SW480 (cell line): ENCODE results near the gene RPS6KC1.
"Not testable (repeated sequence)": the region's sequence is repeated elsewhere in the genome, so short reads cannot be mapped to it uniquely, and the experiment has no call there.

Source experiments
- DNase-seq: peaks from one replicate; pipeline ENCODE4 v3.0.0-alpha.2; 2016; ENCODE audit warnings: low spot score

RPS6KC1 gene

GRCh38 chr1:213160442-213160841 is 109.4 kb downstream of the RPS6KC1 start:
- not testable (repeated sequence) for DNase-seq

- DNase-seq = no peak
Measured at GRCh38 chr1:213162338-213162737, 111.3 kb downstream of the RPS6KC1 start.

GRCh38 chr1:213162862-213163261 is 111.8 kb downstream of the RPS6KC1 start:
- no peak for DNase-seq

- DNase-seq = no peak
Measured at GRCh38 chr1:213163278-213163711, 112.3 kb downstream of the RPS6KC1 start.

DNA sequence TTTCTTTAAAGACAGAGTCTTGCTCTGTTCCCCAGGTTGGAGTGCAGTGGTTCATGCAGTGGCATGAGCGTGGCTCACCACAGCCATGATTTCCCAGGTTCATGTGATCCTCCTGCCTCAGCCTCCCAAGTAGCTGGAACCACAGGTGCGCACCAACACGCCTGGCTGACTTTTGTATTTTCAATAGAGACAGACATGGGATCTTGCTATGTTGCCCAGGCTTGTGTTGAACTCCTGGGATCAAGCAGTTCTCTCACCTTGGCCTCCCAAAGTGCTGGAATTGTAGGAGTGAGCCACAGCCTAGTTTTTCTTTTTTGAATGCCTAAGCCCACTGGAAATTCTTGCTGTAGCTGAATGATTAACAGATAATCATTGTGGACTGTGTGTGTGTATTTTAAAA is 113.5 kb downstream of the RPS6KC1 start:
- DNase-seq = no peak

- no peak for DNase-seq
Measured at GRCh38 chr1:213166852-213167251, 115.8 kb downstream of the RPS6KC1 start.

DNA sequence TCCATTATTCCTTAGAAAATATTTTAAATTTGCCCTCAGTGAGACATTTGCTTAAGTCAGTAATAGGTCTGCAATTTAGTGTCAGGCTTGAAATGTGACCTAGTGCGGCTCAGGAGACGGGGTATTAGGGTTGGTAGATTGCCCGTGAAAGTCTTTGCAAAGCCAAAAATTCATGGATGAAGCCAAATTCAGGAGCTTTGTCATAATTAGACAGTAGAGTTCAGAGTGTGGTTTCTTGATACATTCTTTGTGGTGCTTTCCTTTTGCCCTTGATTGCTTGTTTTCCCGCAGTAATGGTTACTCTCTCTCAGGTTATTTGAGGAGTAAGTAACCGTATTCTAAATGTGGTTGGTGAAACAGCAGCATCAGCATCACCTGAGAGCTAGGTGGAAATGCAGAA is 120.7 kb downstream of the RPS6KC1 start:
- no peak for DNase-seq

DNA sequence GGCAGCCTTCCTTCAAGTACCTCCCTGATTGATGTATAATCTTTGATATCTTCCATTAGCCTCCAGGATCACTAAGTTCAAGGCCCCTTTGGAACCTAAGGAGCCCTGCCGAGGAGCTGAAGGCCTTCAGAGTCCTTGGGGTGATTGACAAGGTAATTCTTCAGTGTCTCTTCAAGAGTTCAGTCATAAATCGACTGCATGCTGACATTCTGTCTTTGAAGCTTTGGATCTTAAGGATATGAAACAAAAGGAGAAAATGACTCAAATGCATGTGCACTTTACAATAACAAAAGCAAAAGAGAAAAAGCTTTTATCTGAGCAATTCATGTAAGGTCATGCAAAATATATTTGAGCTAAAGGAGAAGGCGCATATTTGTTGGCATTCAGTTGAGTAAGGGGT is 125.3 kb downstream of the RPS6KC1 start:
- DNase-seq = no peak

- no peak for DNase-seq
Measured at GRCh38 chr1:213179784-213180183, 128.7 kb downstream of the RPS6KC1 start.

DNA sequence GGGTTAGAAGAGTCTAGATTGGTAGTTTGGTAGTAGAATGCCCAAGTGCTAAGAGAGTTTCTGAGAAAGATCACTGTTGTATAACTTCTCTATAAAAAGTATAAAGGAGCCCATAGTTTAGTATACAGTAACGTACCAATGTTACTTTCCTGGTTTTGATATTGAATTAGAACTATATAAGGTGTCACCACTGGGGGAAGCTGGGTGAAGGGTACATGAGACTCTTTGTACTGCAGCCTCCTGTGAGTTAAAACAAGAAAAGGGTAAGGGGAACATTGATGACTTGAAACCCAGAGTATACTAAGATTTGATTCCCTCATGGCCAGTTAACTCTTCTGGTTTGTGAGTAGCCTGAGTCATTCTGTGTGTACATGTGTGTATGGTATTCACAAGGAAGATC is 129.8 kb downstream of the RPS6KC1 start:
- no peak for DNase-seq

DNA sequence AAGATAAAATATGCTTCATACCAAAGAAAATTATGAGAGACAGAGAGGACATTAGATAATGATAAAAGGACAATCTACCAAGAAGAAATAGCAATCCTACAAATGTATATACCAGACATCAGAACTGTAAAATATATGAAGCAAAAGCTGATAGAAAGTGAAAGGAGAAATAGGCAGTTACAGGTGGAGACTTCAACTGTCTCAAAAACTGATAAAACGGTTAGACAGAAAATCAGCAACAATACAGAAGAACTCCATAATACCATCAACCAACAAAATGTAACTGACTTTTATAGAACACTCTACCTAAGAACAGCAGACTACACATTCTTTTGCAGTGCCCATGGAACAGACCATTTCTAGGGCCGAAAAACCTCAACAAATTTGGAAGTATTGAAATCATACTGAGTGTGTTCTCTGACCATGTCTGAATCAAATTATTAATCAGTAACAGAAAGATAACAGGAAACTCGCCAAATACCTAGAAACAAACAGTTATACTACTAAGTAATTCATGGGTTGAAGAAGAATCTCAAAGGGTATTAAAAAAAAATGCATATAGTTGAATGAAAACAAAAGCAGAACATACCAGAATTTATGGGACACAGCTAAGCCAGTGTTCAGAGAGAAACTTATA is 132.1 kb downstream of the RPS6KC1 start:
- no peak for DNase-seq

DNA sequence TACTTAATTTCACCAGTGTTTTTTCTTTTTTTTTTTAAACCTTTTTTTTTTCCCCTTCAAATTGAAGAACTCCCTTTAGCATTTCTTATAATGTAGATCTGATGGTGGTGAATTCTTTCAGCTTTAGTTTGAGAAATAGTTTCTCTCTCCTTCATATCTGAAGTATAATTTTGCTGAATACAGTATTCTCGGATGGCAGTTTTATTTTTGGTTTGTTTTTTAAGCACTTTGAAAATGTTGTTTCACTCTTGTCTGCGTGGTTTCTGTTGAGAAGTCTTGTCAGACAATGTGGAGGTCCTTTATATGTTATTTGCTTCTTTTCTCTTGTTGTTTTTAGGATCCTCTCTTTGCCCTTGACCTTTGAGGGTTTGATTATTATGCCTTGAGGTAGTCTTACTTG is 135.1 kb downstream of the RPS6KC1 start:
- no peak for DNase-seq

- DNase-seq = no peak
Measured at GRCh38 chr1:213192026-213192425, 141.0 kb downstream of the RPS6KC1 start.

- DNase-seq = no peak
Measured at GRCh38 chr1:213194383-213194782, 143.3 kb downstream of the RPS6KC1 start.

DNA sequence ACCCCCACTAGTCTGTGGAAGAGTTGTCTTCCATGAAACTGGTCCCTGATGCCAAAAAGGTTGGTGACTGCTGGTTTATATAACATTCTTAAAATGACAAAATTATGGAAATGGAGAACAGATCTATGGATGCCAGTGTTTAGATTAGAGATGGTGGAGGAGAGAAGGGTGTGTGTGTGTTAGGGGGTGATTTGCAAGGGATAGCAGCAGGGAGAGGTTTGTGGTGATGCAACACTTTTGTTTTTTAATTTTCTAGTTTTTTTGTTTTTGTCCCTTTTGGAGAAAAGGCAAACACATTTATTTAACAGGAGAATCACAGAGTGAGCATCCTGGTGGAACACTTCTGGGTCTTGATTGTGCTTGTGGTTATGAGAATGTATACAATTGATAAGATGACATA is 143.8 kb downstream of the RPS6KC1 start:
- DNase-seq = no peak

DNA sequence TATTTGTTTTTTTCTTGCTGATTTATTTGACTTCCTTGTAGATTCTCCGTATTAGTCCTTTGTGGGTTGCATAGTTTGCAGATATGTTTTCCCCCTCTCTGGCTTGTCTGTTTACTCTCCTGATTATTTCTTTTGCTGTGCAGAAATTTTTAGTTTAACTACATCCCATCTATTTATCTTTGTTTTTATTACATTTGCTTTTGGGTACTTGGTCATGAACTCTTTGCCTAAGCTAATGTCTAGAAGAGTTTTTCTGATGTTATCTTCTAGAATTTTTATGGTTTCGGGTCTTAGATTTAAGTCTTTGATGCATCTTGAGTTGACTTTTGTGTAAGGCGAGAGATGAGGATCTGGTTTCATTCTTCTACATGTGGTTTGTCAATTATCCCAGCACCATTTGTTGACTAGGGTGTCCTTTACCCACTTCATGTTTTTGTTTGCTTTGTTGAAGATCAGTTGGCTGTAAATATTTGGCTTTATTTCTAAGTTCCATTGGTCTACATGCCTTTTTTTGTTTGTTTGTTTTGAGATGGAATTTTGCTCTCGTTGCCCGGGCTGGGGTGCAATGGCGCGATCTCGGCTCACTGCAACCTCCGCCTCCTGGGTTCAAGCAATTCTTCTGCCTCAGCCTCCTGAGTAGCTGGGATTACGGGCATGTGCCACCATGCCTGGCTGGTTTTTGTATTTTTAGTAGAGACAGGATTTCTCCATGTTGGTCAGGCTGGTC is 145.4 kb downstream of the RPS6KC1 start:
- DNase-seq = not testable (repeated sequence)

GRCh38 chr1:213200630-213201029 is 149.6 kb downstream of the RPS6KC1 start:
- DNase-seq = no peak

DNA sequence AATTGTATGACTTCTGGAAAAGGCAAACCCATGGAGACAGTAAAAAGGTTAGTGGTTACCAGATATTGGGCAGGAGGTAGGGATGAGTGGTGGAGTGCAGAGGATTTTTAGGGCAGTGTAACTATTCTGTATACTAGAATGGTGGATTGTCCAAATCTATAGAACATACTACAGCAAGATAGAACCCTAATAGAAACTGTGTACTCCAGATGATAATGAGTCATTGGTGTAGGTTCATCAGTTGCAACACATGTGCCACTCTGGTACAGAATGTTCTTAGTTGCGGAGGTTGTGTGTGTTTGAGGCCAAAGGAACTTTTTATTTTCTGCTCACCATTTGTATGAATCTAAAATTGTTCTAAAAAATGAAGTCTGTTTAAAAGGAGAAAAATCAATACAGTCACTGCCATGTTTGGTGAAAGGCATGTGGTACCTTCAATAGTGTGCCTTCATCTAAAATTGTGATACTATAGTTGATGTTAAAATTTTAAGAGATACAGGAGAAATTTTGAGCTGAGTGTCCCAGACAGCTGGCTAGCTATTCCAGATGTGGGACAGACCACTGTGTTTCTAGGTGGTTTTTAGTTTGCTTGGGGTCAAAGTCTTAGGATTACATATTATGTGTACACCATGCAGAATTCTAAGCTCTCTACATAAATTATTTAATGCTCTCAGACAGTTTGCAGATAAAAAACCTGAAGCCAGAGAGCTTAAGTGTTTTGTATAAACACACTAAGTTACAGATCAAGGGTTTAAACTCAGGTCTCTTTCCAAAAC is 150.5 kb downstream of the RPS6KC1 start:
- no peak for DNase-seq

DNA sequence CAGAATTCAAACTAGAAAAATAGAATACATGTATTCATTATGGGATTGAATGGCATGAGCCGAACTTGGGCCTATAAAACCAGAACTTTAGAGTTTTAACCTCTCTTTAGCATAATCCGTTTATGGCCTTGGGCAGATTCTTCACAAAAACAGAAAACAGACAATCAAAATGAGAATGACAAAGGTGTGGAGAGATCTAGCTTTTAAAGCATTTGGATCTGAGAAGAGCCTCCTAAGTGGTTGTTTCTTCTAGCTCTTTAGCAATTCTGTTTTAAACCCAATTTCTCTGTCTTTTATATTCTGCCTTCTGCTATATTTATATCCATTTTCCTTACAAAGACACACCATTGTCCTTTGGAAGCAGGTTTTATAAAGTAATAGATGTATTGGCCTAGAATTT is 160.2 kb downstream of the RPS6KC1 start:
- no peak for DNase-seq

DNA sequence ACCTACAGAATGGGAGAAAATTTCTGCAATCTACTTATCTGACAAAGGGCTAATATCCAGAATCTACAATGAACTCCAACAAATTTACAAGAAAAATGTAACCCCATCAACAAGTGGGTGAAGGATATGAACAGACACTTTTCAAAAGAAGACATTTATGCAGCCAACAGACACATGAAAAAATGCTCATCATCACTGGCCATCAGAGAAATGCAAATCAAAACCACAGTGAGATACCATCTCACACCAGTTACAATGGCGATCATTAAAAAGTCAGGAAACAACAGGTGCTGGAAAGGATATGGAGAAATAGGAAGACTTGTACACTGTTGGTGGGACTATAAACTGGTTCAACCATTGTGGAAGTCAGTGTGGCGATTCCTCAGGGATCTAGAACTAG is 168.0 kb downstream of the RPS6KC1 start:
- not testable (repeated sequence) for DNase-seq

- DNase-seq = no peak
Measured at GRCh38 chr1:213221209-213221608, 170.2 kb downstream of the RPS6KC1 start.

- DNase-seq = no peak
Measured at GRCh38 chr1:213227458-213227857, 176.4 kb downstream of the RPS6KC1 start.

GRCh38 chr1:213231795-213232231 is 180.8 kb downstream of the RPS6KC1 start:
- DNase-seq = no peak
